ENCODE measurements around the gene MAP4K2.

The MAP4K2 gene

DNA sequence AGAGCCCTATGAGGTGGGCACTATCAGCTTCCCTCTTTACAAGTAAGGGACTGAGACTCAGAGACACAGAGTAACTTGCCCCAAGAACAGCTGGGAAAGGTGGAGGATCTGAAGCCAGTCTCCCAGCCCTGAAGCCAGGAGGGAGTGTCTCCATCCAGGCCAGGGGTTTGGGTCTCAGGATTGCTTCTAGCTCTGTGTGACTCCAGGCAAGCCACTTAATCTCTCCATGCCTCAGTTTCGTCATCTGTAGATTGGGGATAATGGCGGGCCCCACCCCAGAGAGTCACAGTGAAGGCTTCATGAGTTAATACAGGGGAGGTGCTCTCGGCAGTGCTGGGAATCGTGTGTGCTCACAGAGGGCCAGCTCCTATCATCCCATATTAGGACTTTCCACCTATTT is 10.5 kb downstream of the MAP4K2 start:
- no peak for DNase-seq

DNA sequence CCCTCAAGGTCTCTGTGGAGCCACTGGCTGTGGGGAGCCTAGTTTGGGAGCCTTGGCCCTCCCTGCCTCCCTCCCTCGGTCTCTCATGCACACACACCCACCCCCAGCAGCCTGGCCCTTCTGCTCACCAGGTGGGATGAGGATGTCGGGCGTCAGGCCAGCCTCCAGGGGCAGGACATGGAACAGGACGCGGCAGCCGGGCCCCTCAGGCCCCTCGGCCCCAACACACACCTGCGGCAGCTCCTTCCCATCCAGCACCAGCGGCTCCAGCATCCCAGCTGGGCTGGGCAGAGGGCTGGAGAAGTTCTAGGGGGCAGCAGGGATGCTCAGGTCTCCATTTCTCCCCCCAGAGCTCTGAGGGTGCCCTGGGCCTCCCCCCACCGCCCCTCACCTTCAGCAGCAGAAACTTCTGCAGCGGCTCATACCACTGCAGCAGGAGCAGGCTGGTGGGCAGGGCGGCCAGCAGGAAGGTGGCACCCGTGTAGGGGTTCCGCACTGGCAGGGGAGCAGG is 11.2 kb downstream of the MAP4K2 start:
- DNase-seq = no peak

DNA sequence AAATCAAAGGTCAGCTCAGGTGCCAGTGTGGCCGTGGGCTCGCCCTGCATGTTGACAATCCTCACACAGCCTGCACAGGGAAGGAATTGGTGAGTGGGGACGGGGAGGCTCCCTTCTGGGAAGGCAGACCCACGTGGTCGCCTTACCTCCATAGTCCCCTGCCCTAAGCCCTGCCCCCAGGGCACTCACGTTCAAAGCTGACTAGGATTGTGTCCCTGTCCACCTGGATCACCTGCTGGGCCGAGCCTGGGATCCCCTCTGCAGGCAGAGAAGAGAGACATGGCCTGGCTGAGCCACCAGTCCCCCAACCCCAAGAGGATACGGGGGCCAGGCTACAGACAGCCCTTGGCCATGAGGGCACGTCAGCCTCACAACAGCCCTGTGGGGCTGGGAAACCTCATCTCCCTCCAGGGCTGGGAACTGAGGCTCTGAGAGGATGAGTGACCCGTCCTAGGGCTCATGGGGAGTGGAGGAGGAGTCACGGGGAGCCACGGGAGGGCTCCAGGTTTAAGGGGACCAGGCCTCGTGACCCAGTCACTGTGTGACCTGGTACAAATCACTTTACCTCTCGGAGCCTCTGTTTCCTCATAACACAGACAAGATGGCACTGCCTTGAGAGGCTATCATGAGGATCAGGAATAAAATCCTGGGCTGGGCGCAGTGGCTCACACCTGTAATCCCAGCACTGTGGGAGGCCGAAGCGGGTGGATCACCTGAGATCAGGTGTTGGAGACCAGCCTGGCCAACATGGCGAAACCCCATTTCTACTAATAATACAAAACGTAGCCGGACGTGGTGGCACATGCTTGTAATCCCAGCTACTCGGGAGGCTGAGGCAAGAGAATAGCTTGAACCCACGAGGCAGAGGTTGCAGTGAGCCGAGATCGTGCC is 12.6 kb downstream of the MAP4K2 start:
- no peak for DNase-seq

DNA sequence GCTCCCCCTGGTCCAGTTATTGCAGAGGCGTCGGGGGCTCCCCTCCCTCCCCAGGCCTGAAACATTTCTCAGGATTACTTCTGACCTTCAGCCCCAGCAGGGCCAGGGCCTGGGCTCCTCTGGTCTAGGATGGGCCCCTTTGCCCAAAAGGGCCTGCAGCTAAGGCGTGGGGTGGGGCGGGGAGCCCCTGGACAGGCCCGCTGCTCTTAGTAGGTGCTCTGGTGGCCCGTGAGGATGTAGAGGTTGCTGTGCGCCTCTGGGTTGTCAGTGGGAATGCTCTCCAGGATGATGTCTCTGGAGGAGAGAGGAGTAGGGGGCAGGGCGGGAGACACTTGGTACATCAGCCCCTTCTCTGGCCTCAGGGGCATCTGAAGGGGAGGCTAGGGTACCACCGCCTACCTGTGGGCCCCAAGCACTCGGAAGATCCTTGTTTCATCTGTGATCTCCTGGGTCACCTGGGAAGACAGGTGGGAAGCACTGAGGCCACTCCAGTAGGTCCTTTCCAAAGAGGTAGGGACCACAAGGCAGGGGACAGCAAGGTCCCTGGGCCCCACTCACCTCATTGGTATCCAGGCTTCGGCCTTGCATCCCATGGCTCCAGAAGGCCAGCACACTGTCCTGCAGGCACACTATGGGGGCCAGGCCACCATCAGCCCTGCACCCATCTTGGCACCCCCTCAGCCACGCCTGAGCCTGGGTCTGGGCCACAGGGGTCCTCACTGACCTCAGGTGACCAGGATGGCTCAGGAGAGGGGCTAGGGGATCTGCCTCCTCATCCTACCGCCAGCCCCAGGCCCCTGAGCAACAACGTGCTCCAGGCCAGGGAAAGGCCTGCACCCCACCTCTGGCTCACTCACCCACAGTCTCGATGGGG is 13.4 kb downstream of the MAP4K2 start:
- DNase-seq = no peak

DNA sequence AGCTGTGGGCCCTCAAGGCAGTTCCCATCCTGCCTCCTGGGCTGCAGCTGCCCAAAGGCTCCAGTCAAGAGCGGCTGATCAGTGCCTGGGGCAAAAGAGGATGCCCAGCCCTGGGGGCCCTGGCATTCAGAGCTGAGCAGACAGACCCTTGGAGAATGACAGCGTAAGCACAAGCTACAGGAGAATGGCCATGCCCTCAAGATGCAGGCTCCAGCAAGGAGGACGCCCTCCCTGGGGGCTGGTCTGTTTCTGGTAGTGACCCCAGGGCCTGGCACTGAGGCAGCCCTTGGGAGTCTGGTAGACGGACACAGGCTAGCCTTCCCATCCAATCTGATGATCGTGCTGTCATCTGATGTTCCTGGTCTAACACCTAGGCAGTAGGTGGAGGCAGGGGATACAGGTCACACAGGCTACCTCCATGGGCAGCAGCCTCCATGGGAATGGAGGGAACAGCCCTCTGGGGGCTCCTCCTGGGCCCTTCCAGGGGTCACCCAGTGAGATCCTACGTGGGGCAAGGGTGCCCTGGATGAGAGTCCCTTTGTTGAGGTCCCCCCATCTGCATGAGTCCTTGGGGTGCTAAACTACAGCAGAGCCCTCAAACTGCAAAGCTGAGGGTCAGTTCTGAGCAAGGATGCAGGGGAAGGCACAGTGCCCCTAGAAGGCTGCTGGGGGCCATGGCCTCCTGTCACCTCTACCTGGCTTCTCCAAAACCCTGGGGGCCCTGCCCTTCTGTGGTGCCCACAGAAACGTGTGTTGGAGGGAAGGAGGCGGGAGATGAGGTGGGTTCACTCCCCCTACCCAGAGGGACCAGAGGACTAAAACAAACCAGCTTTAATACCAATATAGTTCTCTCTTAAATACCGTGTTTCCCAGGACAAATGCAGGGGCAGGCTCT is 14.4 kb downstream of the MAP4K2 start:
- DNase-seq = no peak

DNA sequence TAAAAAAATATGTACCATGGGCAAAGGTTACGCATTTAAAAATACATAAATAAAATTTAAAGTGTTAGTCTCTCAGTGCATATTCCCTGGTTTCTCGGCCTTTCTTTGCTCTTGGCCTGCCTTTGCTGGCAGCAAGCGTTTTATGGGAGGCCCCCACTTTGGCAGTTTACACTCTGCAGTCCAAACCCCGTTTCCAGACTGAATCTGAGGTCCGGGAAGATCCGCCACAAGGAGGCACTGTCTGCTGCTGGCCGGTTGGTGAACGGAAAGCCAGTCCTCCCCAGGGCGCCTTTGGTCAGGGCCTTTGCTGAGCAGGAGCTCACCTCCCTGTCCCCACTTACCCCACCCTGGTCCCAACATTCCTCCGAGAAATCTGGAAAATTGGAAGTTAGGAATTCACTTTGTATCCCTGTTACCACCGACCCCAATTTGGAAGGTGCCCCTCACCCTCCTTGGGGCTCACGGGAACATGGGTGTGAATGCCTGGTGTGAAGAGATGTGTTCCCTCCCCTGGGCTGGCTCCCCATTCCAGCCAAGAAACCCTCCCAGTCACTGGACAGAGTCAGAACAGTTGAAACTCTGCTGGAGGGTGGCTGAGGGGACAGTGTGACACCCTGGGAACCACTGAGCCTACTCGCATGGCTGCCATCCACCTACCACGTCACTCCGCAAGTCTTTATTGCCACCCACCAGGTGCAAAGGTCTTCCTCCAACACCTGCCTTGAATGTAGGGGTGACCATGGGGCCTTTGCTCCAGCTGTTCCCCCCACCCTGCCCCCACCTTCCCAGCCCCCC is 15.3 kb downstream of the MAP4K2 start:
- DNase-seq = peak in 24 of 51 donors; percentile 8 to 57 (median 34)

DNA sequence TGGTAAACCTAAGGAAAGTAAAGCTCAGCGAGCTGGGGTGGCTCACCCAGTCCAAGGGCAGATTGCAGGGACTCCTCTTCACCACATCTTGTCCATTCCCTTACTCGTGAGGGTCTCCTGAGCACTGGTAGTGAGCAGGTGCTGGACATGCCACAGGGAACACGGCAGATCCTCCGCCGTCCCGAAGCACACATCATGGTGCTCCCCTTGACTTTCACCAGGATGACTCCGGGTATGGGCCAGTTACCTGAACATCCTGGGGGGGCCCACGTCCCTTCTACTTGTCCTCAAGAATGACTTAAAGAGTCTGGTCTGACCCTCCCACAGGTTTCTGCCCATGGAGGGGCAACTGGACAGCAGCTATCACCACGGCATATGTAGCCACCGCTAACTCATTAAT is 16.7 kb downstream of the MAP4K2 start:
- DNase-seq = no peak

DNA sequence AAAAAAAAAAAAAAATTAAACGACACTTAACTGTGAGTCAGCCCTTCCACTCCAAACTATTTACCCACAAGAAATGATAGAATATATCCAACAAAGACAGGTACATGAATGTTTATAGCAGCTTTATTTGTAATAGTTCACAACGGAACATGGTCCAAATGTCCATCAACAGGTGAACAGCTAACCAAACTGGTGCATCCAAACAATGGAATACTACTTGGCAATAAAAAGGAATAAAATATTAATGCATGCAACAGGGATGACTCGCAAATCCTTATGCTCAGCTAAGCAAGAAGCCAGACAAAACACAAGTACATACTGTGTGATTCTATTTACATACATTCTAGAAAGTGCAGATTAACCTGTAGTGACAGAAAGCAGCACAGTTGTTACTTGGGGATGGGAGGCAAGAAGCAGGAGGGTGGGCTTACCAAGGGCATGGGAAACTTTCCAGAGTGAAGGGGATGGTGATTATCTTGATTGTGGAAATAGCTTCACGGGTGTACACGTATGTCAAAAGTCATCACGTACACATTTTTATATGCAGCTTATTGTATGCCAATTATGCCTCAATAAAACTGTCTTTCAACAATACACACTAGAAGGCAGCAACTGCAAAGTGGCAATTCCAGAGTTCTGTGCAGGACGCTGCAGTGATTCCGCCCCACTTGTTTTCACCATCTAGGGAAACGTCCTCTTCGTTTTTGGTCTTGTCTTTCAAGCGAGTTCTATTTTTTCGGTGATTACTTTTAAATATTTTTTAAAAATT is 18.0 kb downstream of the MAP4K2 start:
- no peak for DNase-seq

DNA sequence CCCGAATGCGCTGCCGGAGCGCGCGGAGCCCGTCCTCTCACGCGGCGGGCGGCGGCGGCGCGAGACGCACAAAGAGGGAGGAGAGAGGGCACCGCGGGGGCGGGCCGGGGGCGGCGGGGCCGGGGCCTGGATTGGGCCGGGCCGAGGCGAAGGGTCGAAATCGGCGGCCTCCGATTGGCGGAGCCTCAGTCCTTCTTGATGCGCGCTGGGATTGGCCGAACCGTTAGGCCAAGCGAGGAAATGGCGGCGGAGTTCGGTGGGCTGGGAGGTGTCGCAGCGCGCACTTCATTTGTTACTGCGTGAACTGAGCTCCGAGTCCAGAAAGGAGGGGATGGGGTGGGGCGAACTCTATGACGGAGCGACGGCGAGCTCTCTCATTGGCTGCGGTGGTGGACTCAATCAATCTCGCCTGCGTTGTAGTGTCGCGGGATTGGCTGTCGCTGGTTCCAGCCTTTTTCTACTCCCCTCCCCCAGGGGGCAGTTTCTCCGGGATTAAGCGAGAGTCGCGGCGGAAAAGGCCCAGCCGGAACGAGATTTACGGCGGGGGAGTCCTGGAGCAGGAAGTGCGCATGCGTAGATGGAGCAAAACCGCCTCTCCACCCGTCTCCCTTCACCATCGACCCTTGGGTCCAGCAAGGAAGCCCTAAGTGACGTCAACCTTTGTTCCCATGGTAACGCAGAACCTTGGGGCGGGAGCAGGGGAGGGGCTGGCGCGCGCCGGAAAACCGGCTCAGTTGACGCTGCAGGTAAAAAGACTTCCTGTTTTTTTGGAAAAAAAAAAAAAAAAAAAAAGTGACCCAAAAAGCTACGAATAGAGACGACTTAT is 24.3 kb downstream of the MAP4K2 start, which contains the start of gene SF1:
Gene SF1 (minus strand): TSS at position 70 of the 826 bp plus-strand sequence. CDS start 150 bp downstream, outside the sequence.
- DNase-seq = peak; percentile 91 to 100 (median 99)

DNA sequence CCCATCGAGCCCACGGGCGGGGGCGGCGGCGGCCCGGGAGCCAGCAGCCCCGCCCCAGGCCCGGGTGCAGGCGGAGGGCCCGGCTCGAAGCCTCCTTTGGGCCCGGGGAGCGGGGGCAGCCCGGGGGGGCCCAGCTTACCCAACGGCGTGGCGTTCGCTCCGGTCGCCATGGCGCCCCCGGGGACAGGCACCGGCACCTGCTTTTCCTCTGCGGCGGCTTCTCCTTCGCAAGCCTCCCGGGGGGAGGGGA is 24.9 kb downstream of the MAP4K2 start:
- DNase-seq = no peak

DNA sequence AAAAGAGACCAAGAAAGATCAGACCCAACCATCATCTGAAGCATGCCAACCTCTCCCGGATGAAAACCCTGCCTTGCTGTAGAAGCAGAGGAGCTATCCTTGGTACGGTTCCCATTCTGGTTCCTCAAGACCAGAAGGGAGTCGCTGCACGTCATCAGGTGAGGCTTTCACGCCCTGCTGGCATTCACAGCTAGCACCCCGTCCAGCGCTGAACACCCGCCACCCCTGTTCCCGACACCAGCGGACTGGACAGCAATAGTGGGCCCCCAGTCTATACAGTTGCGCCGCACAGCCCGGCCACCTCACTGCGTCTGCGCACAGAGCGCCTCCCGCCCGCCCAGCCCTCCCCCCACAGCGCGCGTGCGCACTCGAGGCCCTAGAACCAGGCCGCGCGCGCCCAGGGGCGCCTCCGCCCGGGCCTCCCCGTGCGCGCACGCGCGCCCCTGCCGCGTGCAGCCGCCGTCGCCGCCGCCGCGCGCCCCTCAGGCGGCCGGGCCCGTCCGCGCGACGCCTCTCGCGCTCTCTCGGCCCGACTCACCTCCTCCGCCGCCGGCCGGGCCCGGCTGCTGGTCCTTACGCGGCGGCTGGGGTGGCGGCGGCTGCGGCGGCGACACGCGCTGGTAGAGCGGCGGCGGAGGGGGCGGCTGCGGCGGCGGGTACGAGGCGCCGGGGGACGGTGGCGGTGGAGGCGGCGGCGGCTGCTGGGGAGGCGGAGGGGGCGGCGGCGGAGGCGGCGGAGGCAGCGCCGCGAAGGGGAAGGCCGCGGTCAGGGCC is 25.4 kb downstream of the MAP4K2 start:
- peak in 49 of 51 donors; percentile 20 to 87 (median 69) for DNase-seq

DNA sequence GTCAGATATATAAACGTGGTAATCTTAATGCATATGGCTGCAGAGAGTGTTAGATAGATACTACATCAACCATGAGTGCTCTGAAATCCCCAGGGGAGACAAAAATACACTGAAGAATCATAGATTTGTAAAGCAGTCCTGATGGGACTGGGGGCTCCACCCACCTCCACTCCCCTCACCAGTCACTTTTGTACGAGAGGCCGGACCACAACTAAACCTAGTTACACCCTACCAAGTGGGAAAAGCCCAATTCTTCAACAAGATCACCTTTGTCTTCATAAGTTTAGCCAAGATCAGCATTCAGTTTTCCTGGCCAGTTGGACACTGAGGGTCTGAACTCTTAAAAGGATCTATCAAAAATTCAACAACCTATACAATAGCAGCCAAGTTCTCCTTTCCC is 26.1 kb downstream of the MAP4K2 start:
- DNase-seq = no peak

DNA sequence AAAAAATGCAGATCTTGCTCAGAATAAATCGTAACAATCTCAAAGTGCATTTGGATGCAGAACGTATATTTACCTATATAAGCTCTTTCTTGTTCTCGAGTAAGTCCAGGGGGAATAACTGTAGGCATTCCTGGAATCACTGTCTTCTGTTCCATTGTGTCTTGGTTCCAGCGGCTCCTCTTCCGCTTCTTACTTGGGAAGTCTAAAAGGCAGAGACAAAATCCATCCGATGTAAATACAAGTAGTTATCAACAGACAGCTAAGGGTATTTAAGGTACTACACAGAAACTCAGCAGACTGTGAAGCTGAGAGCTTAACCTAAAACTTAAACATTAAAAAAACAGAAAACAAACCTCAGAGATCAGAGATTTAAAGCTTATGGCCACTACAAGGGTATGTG is 26.6 kb downstream of the MAP4K2 start:
- DNase-seq = no peak

DNA sequence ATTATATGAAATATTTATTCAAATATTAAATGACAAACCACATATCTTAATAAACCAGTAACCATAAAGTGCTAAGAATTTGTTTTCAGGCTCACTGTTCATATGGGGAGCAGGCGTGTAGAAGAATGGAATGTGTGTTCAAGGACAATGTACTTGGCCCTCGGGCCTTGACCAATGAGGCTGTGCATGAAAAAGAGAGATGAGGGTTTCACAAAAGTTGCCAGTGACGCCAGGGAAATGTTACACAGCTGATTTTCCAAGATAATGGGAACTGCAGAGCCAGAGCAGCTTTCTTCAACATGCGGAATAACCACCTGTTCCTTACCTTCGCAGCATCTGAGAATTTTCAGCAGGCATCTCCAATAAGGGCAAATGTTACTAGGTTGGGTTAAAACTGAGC is 28.9 kb downstream of the MAP4K2 start:
- no peak for DNase-seq

DNA sequence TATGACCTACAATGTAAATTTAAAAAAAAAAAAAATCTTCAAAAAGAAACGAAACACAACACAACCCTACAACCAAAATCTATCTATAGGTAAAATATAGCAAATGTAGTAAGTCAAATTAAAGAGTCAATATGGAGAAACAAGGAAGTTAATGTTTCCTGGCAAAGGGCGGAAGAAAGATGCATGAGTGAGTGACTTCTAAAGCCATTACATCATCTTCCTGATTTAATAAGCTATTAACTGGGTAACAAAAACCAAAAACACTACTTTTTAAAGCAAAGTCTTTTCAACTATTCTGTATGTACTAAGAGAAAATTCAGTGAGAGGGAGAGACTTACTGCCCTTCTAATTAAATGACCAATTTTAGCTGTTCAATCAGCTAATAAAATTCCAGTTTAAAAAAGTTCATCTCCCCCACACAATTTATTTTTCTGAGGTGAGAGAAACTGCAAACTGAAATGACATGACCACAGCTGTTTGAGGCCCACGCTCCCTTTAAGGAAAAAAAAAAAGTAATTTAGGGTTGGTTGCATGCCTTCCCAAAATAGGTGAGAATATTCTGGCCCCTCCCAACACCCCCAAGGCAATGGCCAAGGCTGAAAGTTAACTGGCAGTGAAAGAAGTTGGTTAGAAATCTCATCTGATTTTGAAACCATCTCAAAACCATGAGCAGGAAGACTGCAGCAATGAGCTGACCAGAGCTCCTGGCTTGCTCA is 30.6 kb downstream of the MAP4K2 start:
- no peak for DNase-seq

DNA sequence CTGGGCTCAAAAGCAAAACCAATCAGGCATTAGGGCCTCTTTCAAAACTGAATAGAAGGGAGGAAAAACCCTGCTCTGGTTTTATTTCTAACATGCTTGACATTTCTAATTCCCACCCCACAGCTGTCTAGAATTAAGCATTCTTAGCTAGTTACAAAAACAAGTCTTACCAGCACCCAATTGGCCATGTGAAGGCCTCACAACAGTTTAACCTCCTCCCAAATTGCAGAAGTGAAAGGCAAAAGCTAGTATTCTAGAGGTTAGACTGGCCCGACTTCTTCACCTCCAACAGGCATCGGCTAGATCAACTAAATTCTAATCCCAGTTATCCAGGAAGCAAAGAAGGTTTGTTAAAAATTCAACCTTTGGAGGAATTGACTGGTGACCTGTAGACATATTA is 31.2 kb downstream of the MAP4K2 start:
- no peak for DNase-seq

DNA sequence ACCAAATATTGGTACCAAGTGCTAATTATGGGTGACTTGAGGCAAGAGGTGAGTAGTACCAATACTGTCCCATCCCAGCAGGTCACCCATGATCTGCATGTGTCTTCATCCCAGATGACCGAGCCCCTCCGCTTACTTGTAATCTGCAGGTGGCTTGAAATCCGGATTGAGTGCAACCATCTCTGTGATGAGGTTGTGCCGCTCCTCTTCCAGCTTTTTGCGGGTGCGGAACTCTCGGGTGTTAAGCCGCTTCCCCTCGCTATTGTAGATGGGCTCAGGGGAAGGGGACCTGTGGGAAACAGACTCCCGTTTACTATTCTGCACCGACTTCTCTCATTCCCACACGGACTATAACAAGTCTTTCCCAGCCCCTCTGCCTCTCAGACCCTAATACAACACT is 32.9 kb downstream of the MAP4K2 start:
- DNase-seq = no peak

All from hypothalamus (tissue), 51 donors.